T-cell (primary cell): ENCODE measurements around the gene RNGTT. TPM values are rescaled to one million over a fixed set of nuclear protein-coding genes. Genes with fewer than 3 reads are reported as not detected.

Experiments used
- ATAC-seq, 4 experiments: fragments of 200-7000 bp in 3 of 4; fragments of 150-1000 bp in 1 of 4; cut with Tn5 transposase; replicated peaks in 1 of 4; 1 replicate in 3 of 4; 2 replicates in 1 of 4; pipeline ENCODE4 v1.10.0; 2021; ENCODE audit warnings: moderate library complexity in 3 of 4, mild to moderate bottlenecking in 2 of 4, moderate number of reproducible peaks in 1 of 4
- CTCF ChIA-PET, 2 donors: fragments of 300-600 bp; sonication (Branson Sonifier 250); formaldehyde crosslinking; loops; one replicate each; lab custom pipeline; 2022; ENCODE audit warnings: antibody characterized with exemption in 2 of 2; lab: Charles Lee
- POLR2A ChIA-PET, 2 donors: fragments of 300-600 bp; sonication (Branson Sonifier 250); formaldehyde crosslinking; loops; one replicate each; lab custom pipeline; 2022; ENCODE audit warnings: antibody characterized with exemption in 2 of 2; lab: Charles Lee
- DNase-seq, 35 experiments: peaks; one replicate each; pipeline versions ENCODE4 v3.0.0 to v3.0.0-alpha.2; 2013 to 2023
- H3K27ac ChIP-seq: one replicate; pipeline ENCODE4 v1.5.1; 2013; ENCODE audit warnings: low read length
- H3K27me3 ChIP-seq, 2 experiments: replicated peaks in 1 of 2; 1 replicate in 1 of 2; 2 replicates in 1 of 2; pipeline versions ENCODE4 v1.6.1 to v1.7.0; 2013; ENCODE audit warnings: low read length in 1 of 2, mixed read lengths in 1 of 2; ENCODE audit not compliant: control insufficient read depth in 2 of 2, insufficient read depth in 2 of 2; ENCODE audit errors: extremely low read depth in 1 of 2
- H3K36me3 ChIP-seq, 2 donors: 1 replicate in 1 of 2; 2 replicates in 1 of 2; pipeline versions ENCODE4 v1.6.1 to v1.7.0; 2013; ENCODE audit warnings: low read length in 1 of 2; ENCODE audit not compliant: control insufficient read depth in 2 of 2, insufficient read depth in 1 of 2; ENCODE audit errors: extremely low read depth in 1 of 2
- H3K4me1 ChIP-seq, 2 experiments: 1 replicate in 1 of 2; 2 replicates in 1 of 2; pipeline versions ENCODE4 v1.6.1 to v1.7.0; 2013; ENCODE audit warnings: low read length in 2 of 2, mixed read lengths in 1 of 2; ENCODE audit not compliant: insufficient read depth in 2 of 2, control insufficient read depth in 1 of 2; ENCODE audit errors: extremely low read depth in 1 of 2
- H3K4me3 ChIP-seq, 2 donors: 1 replicate in 1 of 2; 2 replicates in 1 of 2; pipeline versions ENCODE4 v1.5.1 to v1.7.0; 2013; ENCODE audit warnings: mild to moderate bottlenecking in 2 of 2, low read length in 1 of 2, moderate library complexity in 1 of 2; ENCODE audit not compliant: control insufficient read depth in 1 of 2; ENCODE audit errors: extremely low read depth in 1 of 2
- H3K9me3 ChIP-seq: 2 replicates; pipeline ENCODE4 v1.7.0; 2013
- H3K27ac Mint-ChIP-seq, 2 donors: one replicate each; pipeline ENCODE4 v1.8.0; 2020 to 2021; ENCODE audit warnings: mild to moderate bottlenecking in 2 of 2, mixed read lengths in 2 of 2
- H3K27me3 Mint-ChIP-seq, 2 donors: one replicate each; pipeline ENCODE4 v1.8.0; 2021 to 2022; ENCODE audit warnings: mixed read lengths in 2 of 2
- H3K36me3 Mint-ChIP-seq: one replicate; pipeline ENCODE4 v1.8.0; 2021; ENCODE audit warnings: mixed read lengths
- H3K4me1 Mint-ChIP-seq, 3 donors: one replicate each; pipeline ENCODE4 v1.8.0; 2020 to 2022; ENCODE audit warnings: mixed read lengths in 3 of 3, mild to moderate bottlenecking in 1 of 3
- H3K4me3 Mint-ChIP-seq, 3 donors: one replicate each; pipeline ENCODE4 v1.8.0; 2020 to 2022; ENCODE audit warnings: mild to moderate bottlenecking in 3 of 3, mixed read lengths in 3 of 3, moderate library complexity in 3 of 3
- H3K9me3 Mint-ChIP-seq, 3 donors: one replicate each; pipeline ENCODE4 v1.8.0; 2020 to 2022; ENCODE audit warnings: mixed read lengths in 3 of 3
- WGBS: methylation state at CpG from one replicate; pipeline ENCODE4 v1.1.5; 2013; ENCODE audit warnings: missing lambda C conversion rate; ENCODE audit not compliant: insufficient coverage; 5-methylcytosine and 5-hydroxymethylcytosine counted together
- total RNA-seq, 35 experiments: library from RNA in 6 of 35; stranded (reverse) in 6 of 35; fragments of 120-200 nt in 1 of 35; gene quantifications; one replicate each; pipeline versions ENCODE4 v1.2.1 to v1.2.4 and lab custom pipeline; 2013 to 2026

The RNGTT gene
- total RNA-seq, 5 donors from 2014 or later (not counting 1 experiment from before 2014, with no cell fraction given): 16.6 to 22.2 (median 17.5) TPM

- Mint-ChIP-seq H3K27ac (no peak overlapping the region), H3K27me3 (no peaks in the 10 kb centered on the region), H3K9me3 (peaks cover 0 to 4% (median 0%) of the 10 kb centered on the region in 3 donors), H3K4me3 (no peak overlapping the region), H3K36me3 (peaks cover 34% of the 10 kb centered on the region), H3K4me1 (peaks cover 0 to 6% (median 2%) of the 10 kb centered on the region in 3 donors)
- Histone ChIP-seq H3K4me3 (no peak overlapping the region), H3K36me3 (no peaks in the 10 kb centered on the region), H3K27ac (no peak overlapping the region), H3K4me1 (no peaks in the 10 kb centered on the region), H3K9me3 (no peaks in the 10 kb centered on the region), H3K27me3 (no peaks in the 10 kb centered on the region)
- ChIA-PET POLR2A (interaction anchor here (0.5 to 0.6 kb wide), 2 partner anchors 57 to 122 kb away, joined by 3 to 4 read pairs; no protein-coding TSS in a partner anchor), CTCF (interaction anchor here in 1 of 2 donors (0.7 to 3.0 kb wide), 3 partner anchors 17 to 95 kb away, joined by 3 to 10 read pairs (median 3); no protein-coding TSS in a partner anchor)
- no peak for ATAC-seq
- no peak for DNase-seq
- WGBS: no CpG with 5 or more reads among the region's 2 CpGs
These were observed 203.3 kb downstream of the RNGTT start for GRCh38 chr6:88760091-88760490.

- H3K36me3 ChIP-seq: no peaks in the 10 kb centered on the region
- Mint-ChIP-seq H3K4me1 (peaks cover 0 to 2% (median 0%) of the 10 kb centered on the region in 3 donors), H3K36me3 (peaks cover 50% of the 10 kb centered on the region), H3K27ac (no peak overlapping the region), H3K27me3 (no peaks in the 10 kb centered on the region), H3K9me3 (peaks cover 0 to 7% (median 2%) of the 10 kb centered on the region in 3 donors), H3K4me3 (no peak overlapping the region)
- H3K4me1 ChIP-seq: no peaks in the 10 kb centered on the region
- H3K27me3 ChIP-seq: no peaks in the 10 kb centered on the region
- H3K27ac ChIP-seq: no peak overlapping the region
- no CpG with 5 or more reads among the region's 2 CpGs for WGBS
- CTCF ChIA-PET: no interaction called here
- no peak overlapping the region for H3K4me3 ChIP-seq
- DNase-seq: no peak
- POLR2A ChIA-PET: no interaction called here
- no peak for ATAC-seq
- H3K9me3 ChIP-seq: no peaks in the 10 kb centered on the region
These were observed 212.5 kb downstream of the RNGTT start for GRCh38 chr6:88750936-88751335.

GRCh38 chr6:88749849-88750248 is 213.6 kb downstream of the RNGTT start:
- Mint-ChIP-seq H3K27me3 (no peaks in the 10 kb centered on the region), H3K36me3 (peaks cover 49% of the 10 kb centered on the region), H3K4me3 (no peak overlapping the region), H3K9me3 (peaks cover 0 to 1% (median under 1%) of the 10 kb centered on the region in 3 donors), H3K27ac (no peak overlapping the region), H3K4me1 (peaks cover 0 to under 1% (median 0%) of the 10 kb centered on the region in 3 donors)
- Histone ChIP-seq H3K36me3 (no peaks in the 10 kb centered on the region), H3K27ac (no peak overlapping the region), H3K4me3 (no peak overlapping the region), H3K4me1 (no peaks in the 10 kb centered on the region), H3K27me3 (no peaks in the 10 kb centered on the region), H3K9me3 (no peaks in the 10 kb centered on the region)
- DNase-seq (no peak), ATAC-seq (no peak)
- ChIA-PET POLR2A (no interaction called here), CTCF (no interaction called here)
- 100% methylated on average over 1 of the region's 1 CpG for WGBS

GRCh38 chr6:88748141-88748540 is 215.3 kb downstream of the RNGTT start:
- Mint-ChIP-seq H3K4me1 (no peaks in the 10 kb centered on the region), H3K4me3 (no peak overlapping the region), H3K36me3 (peaks cover 39% of the 10 kb centered on the region), H3K27me3 (no peaks in the 10 kb centered on the region), H3K27ac (peak overlapping the region in 1 of 2 donors; percentile 72), H3K9me3 (no peaks in the 10 kb centered on the region)
- Histone ChIP-seq H3K4me1 (no peaks in the 10 kb centered on the region), H3K4me3 (no peak overlapping the region), H3K27me3 (no peaks in the 10 kb centered on the region), H3K27ac (no peak overlapping the region), H3K36me3 (no peaks in the 10 kb centered on the region), H3K9me3 (no peaks in the 10 kb centered on the region)
- DNase-seq (no peak), ATAC-seq (no peak)
- POLR2A ChIA-PET: no interaction called here
- 100% methylated on average over 1 of the region's 2 CpGs for WGBS
- CTCF ChIA-PET: no interaction called here

GRCh38 chr6:88741939-88742338 is 221.5 kb downstream of the RNGTT start:
- no peak overlapping the region for H3K4me3 ChIP-seq
- Mint-ChIP-seq H3K36me3 (peaks cover 54% of the 10 kb centered on the region), H3K27me3 (no peaks in the 10 kb centered on the region), H3K9me3 (peaks cover 0 to 4% (median 3%) of the 10 kb centered on the region in 3 donors), H3K27ac (no peak overlapping the region), H3K4me1 (peaks cover 0 to 2% (median 0%) of the 10 kb centered on the region in 3 donors), H3K4me3 (no peak overlapping the region)
- ATAC-seq (no peak), DNase-seq (no peak)
- no peaks in the 10 kb centered on the region for H3K9me3 ChIP-seq
- H3K27ac ChIP-seq: no peak overlapping the region
- WGBS: no CpG with 5 or more reads among the region's 1 CpG
- ChIA-PET POLR2A (no interaction called here), CTCF (no interaction called here)
- no peaks in the 10 kb centered on the region for H3K27me3 ChIP-seq
- H3K4me1 ChIP-seq: no peaks in the 10 kb centered on the region
- H3K36me3 ChIP-seq: peaks cover 0 to 2% of the 10 kb centered on the region in 2 donors

GRCh38 chr6:88741071-88741470 is 222.3 kb downstream of the RNGTT start:
- Mint-ChIP-seq H3K9me3 (peaks cover 0 to 4% (median 3%) of the 10 kb centered on the region in 3 donors), H3K36me3 (peaks cover 56% of the 10 kb centered on the region), H3K4me1 (peaks cover 0 to 7% (median 2%) of the 10 kb centered on the region in 3 donors), H3K27me3 (no peaks in the 10 kb centered on the region), H3K27ac (no peak overlapping the region), H3K4me3 (no peak overlapping the region)
- DNase-seq (no peak), ATAC-seq (no peak)
- H3K4me3 ChIP-seq: no peak overlapping the region
- H3K27ac ChIP-seq: no peak overlapping the region
- no peaks in the 10 kb centered on the region for H3K27me3 ChIP-seq
- peaks cover 4 to 6% of the 10 kb centered on the region in 2 donors for H3K36me3 ChIP-seq
- ChIA-PET CTCF (interaction anchor here in 1 of 2 donors (0.6 kb wide), 1 partner anchor 126 kb away, joined by 3 read pairs; no protein-coding TSS in a partner anchor), POLR2A (no interaction called here)
- WGBS: 93% methylated on average over 5 of the region's 7 CpGs
- H3K4me1 ChIP-seq: no peaks in the 10 kb centered on the region
- H3K9me3 ChIP-seq: no peaks in the 10 kb centered on the region
